PFSK-1 (cell line): ENCODE data around the gene PTPRN.

Source experiments
- FOXP2 ChIP-seq: optimal IDR thresholded peaks from 2 replicates; pipeline ENCODE3; 2011; ENCODE audit warnings: borderline replicate concordance, control low read depth, inconsistent platforms; ENCODE audit not compliant: insufficient read depth; ENCODE audit errors: extremely low read length, extremely low read depth
- POLR2AphosphoS5 ChIP-seq: IDR thresholded peaks from 2 replicates; pipeline ENCODE4 v1.6.1; 2012; ENCODE audit warnings: low read depth, mild to moderate bottlenecking, control low read depth, low read length, moderate library complexity
- SIN3A ChIP-seq: IDR thresholded peaks from 2 replicates; pipeline ENCODE4 v1.6.1; 2012; ENCODE audit warnings: mild to moderate bottlenecking, low read length, moderate library complexity, borderline replicate concordance; ENCODE audit not compliant: insufficient read depth
- TAF1 ChIP-seq: IDR thresholded peaks from 2 replicates; pipeline ENCODE4 v1.6.1; 2012; ENCODE audit warnings: low read length, control low read depth, borderline replicate concordance; ENCODE audit not compliant: insufficient read depth
- TF ChIP-seq, protein P1 (sequence below), 2 experiments: IDR thresholded peaks; 2 replicates each; pipeline versions ENCODE4 v1.6.1 to v1.8.0; 2011 to 2012; ENCODE audit warnings: low read depth in 2 of 2, low read length in 2 of 2, control low read depth in 1 of 2, inconsistent platforms in 1 of 2, mild to moderate bottlenecking in 1 of 2, moderate library complexity in 1 of 2; ENCODE audit not compliant: insufficient read depth in 1 of 2

The PTPRN gene

DNA sequence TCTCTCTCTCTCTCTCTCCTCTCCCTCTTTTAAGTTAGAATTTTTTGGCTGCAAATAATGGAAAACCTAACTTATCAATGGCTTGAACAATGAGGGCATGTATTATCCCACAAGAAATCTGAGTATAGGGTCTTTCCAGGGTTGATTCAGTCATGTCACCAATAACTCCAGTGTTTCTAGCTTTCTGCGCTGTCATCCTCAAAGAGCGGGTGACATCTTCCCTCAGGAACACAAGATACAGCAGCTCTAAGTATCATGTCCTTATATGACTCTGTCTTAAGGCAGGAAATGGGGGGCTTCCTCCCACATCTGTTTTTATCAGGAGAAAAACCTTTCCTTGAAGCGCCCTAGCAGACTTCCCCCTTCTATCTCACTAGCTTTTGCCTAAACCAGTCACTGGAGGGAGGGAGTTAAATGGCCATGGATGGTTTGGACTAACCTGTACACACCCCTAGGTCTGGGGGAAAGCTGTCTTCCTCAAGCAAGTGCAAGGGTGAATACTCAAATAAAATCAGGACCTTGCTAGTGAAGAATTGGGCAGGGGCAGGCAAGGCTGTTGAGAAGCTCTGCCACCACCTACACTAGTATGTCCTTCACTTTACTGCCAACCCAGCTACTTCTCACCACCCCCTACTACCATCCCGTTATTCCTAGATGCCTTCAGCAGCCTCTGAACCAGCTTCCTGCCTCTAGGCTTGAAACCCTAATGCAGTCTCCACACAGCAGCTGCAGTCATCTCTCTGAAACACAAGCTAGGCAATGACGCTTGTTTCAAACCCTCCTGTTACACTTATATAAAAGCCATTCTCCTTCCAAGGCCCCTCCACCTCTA lies 48.0 kb downstream of the PTPRN start:
- TF ChIP-seq TAF1, result no peak
- no peak for TF ChIP-seq FOXP2
- TF ChIP-seq SIN3A, result no peak
- TF ChIP-seq, protein P1, sequence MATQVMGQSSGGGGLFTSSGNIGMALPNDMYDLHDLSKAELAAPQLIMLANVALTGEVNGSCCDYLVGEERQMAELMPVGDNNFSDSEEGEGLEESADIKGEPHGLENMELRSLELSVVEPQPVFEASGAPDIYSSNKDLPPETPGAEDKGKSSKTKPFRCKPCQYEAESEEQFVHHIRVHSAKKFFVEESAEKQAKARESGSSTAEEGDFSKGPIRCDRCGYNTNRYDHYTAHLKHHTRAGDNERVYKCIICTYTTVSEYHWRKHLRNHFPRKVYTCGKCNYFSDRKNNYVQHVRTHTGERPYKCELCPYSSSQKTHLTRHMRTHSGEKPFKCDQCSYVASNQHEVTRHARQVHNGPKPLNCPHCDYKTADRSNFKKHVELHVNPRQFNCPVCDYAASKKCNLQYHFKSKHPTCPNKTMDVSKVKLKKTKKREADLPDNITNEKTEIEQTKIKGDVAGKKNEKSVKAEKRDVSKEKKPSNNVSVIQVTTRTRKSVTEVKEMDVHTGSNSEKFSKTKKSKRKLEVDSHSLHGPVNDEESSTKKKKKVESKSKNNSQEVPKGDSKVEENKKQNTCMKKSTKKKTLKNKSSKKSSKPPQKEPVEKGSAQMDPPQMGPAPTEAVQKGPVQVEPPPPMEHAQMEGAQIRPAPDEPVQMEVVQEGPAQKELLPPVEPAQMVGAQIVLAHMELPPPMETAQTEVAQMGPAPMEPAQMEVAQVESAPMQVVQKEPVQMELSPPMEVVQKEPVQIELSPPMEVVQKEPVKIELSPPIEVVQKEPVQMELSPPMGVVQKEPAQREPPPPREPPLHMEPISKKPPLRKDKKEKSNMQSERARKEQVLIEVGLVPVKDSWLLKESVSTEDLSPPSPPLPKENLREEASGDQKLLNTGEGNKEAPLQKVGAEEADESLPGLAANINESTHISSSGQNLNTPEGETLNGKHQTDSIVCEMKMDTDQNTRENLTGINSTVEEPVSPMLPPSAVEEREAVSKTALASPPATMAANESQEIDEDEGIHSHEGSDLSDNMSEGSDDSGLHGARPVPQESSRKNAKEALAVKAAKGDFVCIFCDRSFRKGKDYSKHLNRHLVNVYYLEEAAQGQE (IDR thresholded peaks at IDR 0.05; ENCODE audit: insufficient read depth in 1 of 2, low read depth in 2 of 2, low read length in 2 of 2), result no peak
- TF ChIP-seq POLR2AphosphoS5, result no peak

DNA sequence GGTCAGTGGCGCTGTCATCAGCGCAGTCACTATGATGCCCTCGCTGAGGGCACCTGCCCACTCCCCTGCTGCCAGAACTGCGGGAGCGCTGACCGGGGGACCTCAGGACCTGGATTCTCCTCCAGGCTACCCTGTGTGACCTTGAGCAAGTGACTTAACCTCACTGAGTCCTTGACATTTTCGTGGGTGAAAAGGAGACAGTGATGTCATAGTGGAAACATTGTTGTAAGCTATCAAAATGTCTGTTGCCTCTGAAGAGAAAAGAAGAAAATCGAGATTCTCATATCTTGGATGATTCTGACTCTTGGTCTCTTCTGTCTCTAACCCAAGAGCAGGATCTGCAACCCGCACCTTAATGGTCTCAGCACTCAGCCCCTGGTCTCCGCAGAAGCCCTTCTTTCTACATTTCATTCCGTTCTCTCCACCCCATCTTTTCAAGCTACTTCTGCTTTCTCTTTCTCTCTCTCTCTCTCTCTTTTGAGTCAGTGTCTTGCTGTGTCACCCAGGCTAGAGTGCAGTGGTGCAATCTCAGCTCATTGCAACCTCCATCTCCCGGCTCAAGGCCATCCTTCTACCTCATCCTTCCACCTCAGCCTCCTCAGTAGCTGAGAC lies 54.5 kb downstream of the PTPRN start:
- TF ChIP-seq, protein P1 (IDR thresholded peaks at IDR 0.05; ENCODE audit: insufficient read depth in 1 of 2, low read depth in 2 of 2, low read length in 2 of 2), result no peak
- no peak for TF ChIP-seq SIN3A
- no peak for TF ChIP-seq TAF1
- TF ChIP-seq FOXP2, result no peak
- no peak for TF ChIP-seq POLR2AphosphoS5

DNA sequence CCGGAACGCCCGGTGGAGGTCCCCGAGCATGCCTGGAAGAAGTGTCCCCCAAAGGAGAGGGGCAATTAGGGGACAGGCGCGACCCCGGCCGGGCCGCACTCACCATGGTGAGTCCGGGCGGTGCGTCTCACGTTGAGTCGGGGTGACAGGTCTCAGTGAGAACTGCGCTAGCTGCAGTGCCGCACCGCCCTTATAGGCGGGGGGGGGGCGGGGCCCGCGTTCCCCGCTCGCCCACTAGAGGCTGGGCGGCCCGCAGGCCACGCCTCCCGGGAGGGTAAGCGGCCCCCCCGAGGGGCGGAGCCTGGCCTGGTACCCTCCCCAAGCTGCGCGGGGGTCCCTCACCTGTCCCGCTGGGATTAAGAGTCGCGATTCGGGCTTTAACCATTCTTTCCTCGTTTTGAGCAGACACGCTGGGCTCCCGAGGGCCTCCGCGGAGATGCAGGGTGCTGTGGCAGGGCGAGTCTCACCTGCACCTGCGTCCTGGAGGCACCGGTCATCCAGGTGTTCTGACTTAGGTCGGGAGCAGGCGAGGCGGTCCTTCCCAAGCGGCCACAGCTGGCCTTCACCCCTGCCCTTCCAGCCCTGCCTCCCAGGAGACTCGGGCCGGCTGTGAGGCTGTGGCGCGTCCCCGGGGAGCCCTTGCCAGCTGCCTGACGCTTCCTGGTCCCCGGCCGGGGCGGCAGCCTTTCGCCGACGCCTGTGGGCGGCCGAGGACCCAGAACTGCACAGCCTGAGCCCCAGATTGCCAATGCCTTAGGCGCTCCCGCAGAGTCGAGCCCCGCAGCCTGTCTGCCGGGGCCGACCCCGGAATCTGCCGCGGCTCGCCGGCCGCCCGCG lies 55.2 kb downstream of the PTPRN start, which contains the start of gene TUBA4A:
Gene TUBA4A, minus strand, starts transcription at position 166 of the 837 bp plus-strand sequence. Its CDS starts 60 bp downstream, at position 106.
- TF ChIP-seq FOXP2, result no peak
- no peak for TF ChIP-seq SIN3A
- TF ChIP-seq TAF1, result no peak
- TF ChIP-seq, protein P1 (IDR thresholded peaks at IDR 0.05; ENCODE audit: insufficient read depth in 1 of 2, low read depth in 2 of 2, low read length in 2 of 2), result no peak
- TF ChIP-seq POLR2AphosphoS5, result no peak

DNA sequence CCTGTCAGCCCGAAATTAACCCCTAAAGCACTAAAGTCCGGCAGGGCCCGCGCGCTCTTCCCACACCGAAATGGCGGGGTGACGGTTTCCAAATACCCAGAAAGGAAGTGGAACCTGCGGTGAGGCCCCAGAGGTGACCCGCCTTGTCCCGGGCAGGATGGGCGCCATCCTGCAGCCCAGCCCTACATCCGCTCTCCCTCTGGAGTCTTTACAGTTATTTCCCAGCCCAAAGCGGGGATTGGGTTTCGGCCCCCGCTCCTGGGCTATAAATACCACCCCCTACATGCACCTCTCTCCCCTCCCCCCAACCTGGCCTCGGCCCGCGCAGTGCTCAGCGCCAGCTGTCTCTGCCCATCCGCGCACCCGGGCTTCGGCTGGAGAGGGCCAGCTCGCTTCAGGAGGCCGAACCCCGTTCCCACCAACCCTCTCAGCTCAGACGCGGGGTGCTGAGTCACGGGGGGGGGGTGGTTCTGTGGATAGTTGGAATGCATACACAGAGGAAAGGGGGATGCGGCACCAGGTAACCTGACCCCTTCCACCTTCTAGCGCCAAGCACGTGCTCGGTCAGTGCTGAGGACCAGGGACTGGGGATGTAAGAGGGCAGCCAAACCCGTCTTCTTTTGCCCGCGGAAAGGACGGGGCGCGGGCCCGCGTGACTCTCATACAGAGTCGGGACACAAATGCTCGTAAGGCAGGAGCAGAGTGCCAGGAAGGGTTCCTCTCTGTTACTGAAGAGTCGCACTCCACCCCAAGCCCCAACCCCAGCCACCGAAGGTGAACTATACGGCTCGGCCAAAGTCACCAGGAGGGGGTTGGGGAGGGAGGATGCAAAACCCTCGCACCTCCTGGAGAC lies 56.1 kb downstream of the PTPRN start, which contains the start of gene TUBA4B:
Gene TUBA4B, plus strand, starts transcription at position 344 of the 853 bp plus-strand sequence. Its CDS starts 165 bp downstream, at position 509.
- TF ChIP-seq TAF1, result no peak
- no peak for TF ChIP-seq FOXP2
- no peak for TF ChIP-seq SIN3A
- TF ChIP-seq, protein P1 (IDR thresholded peaks at IDR 0.05; ENCODE audit: insufficient read depth in 1 of 2, low read depth in 2 of 2, low read length in 2 of 2), result no peak
- TF ChIP-seq POLR2AphosphoS5, result no peak
